HG02759 (cell line): ENCODE results near the gene RAB33A.
"Not testable (repeated sequence)": the region's sequence is repeated elsewhere in the genome, so short reads cannot be mapped to it uniquely, and the experiment has no call there.

Experiments
- ATAC-seq: cut with Tn5 transposase; IDR thresholded peaks from one replicate; pipeline ENCODE4 v1.9.1; 2021; ENCODE audit warnings: mild to moderate bottlenecking, moderate library complexity; ENCODE audit not compliant: unreplicated experiment

Gene RAB33A

GRCh38 chrX:130231184-130231583, 59.4 kb downstream of the RAB33A start:
- not testable (repeated sequence) for ATAC-seq
